ENCODE results near the gene NCS1. TPM values are rescaled to one million over a fixed set of nuclear protein-coding genes. Genes with fewer than 3 reads are reported as not detected.
"Not testable (repeated sequence)": the region's sequence is repeated elsewhere in the genome, so short reads cannot be mapped to it uniquely, and the experiment has no call there.

Gene NCS1
- total RNA-seq, 1 donor from 2014 or later = 1.0 TPM

GRCh38 chr9:130236436-130236985 is 64.3 kb downstream of the NCS1 start:
- intact Hi-C loops (cut with micrococcal nuclease) = loop anchor here (1.0 to 5.0 kb wide), 3 partner anchors 108 to 509 kb away; no protein-coding TSS in a partner anchor

DNA sequence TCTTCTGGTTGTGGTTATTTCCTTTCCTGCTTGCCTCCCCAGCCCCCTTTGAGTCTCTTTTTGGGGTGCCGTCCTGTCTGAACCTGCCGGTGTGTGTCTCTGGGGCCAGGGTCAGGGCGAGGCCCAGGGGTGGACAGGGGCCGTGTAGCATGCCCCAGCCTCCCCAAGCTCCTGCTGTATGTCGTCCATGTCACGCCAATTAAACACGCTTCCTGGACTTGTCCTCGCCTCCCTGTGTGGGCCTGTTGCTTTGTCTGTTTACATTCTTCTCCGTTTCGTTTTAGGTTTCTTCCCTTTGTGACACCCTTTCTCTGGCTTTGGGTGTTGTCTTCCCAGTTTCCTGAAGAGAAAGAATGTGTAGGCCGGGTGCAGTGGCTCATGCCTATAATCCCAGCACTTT is 64.9 kb downstream of the NCS1 start:
- intact Hi-C loops (cut with micrococcal nuclease) = loop anchor here (5.0 kb wide), 1 partner anchor 510 kb away; no protein-coding TSS in a partner anchor

GRCh38 chr9:130237763-130238524 is 65.7 kb downstream of the NCS1 start:
- intact Hi-C loops (cut with micrococcal nuclease) = loop anchor here (5.0 kb wide), 1 partner anchor 511 kb away; no protein-coding TSS in a partner anchor

GRCh38 chr9:130239363-130239695 is 67.1 kb downstream of the NCS1 start:
- intact Hi-C loops (cut with micrococcal nuclease) = loop anchor here (5.0 kb wide), 1 partner anchor 512 kb away; no protein-coding TSS in a partner anchor

- intact Hi-C loops (cut with micrococcal nuclease) = loop anchor here (1.0 to 5.0 kb wide), 4 partner anchors 355 to 1902 kb away; partner anchors contain the start of gene TOR1A
Observed at GRCh38 chr9:130239741-130240241, 67.6 kb downstream of the NCS1 start.

DNA sequence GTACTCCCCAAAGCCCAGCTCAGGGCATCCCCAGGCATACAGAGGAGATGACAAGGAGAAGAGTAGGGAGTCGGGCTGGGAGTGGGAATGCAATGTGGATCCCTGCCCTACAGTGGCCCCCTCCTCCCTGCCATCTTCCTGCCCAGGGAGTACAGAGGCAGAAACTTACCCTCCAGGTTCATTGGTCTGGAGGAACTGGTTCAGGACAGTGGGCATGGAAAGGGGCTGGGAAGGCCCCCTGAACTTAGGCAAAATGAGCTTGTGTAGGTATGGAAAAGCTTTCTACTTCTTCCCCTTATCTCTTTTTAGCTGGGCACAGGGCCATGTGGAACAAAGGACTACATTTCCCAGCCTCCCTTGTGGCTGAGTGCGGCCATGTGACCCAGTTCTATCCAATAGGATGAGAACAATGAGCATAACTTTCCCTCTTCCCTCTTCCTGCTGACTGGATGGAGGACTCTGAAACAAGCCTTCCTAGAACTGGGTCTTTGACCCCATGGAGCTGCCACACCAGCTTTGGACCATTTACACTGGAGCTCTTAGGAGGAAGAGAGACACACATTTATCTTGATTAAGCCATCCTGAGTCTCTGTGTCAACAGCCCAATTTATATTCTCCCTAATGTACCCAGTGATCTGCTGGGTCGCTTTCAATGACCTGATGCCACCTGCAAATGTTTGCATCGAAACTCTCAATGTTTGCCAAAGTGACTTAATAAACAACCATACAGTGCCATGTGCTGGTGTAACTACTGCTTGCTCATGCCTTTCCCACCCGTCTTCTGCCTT is 68.4 kb downstream of the NCS1 start:
- intact Hi-C loops (cut with micrococcal nuclease) = loop anchor here (1.0 to 5.0 kb wide), 3 partner anchors 356 to 1903 kb away; partner anchors contain the start of gene TOR1A

DNA sequence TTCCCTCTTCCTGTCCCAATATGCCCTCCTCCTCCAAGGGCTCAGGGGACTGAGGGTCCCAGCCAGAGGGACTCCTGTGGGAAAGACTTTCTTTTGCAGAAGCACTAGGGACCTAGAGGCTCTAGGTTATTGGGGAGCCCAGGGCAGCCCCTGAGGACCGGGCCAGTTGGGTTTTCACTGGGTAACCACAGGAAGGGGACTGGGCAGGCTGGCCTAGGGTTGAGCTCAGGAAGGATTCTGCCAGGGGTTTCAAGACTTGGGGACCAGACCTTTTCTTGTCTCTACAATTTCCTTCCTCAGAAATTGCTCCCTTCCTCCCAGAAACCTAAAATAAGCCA is 69.0 kb downstream of the NCS1 start:
- intact Hi-C loops (cut with micrococcal nuclease) = loop anchor here (5.0 kb wide), 2 partner anchors 419 to 1904 kb away; partner anchors contain the start of gene TOR1A

- intact Hi-C loops (cut with micrococcal nuclease) = loop anchor here (1.0 to 5.0 kb wide), 4 partner anchors 113 to 1905 kb away; partner anchors contain the start of genes C9orf78, TOR1A and USP20
Observed at GRCh38 chr9:130242270-130243014, 70.2 kb downstream of the NCS1 start.

GRCh38 chr9:130243015-130243881 is 71.0 kb downstream of the NCS1 start:
- intact Hi-C loops (cut with micrococcal nuclease) = loop anchor here (1.0 to 5.0 kb wide), 4 partner anchors 114 to 1906 kb away; partner anchors contain the start of genes C9orf78, TOR1A and USP20

DNA sequence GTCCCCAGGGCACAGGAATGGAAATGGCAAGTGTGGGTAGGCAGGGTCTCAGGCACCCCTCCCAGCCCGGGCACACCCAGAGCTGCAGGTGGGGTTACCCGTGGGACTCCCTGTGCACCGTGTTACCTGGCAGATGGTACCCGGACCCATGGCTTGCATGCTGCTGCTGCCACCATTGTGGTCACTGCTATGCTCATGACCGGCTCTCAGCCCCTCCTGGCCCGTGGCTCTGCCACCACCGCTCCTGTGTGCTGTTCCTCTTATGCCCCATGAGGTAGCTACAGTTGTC is 71.6 kb downstream of the NCS1 start:
- intact Hi-C loops (cut with micrococcal nuclease) = loop anchor here (1.0 to 5.0 kb wide), 4 partner anchors 115 to 1907 kb away; partner anchors contain the start of genes C9orf78, TOR1A and USP20

DNA sequence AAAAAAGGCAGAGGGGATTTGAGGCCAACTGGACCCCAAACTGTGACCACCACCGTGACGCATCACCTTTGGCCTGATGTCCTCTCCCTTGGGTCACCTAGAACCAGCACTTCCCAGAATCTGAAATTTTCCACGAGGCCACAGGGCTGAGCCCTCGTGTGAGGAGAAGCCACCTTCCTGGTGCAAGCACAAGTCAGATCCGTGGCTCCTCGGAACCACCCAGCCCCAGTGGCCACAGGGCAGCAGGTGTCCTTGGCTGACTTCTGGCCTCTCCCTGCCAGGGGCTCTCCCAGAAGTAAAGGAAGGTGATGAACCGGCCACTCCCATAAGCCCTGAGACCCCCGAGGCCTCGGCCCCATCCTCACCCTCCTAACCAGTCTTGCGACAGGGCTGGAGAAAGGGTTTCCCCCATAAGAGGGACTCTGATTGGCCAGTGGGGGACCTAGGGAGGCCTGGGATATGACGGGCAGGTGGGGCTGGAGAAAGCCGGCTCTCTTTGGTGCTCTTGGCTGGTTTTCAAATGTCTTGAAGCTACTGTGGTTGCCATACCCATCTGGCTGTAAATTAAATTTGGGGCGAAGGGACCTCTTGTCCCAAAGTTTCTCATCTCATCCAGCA is 72.5 kb downstream of the NCS1 start:
- intact Hi-C loops (cut with micrococcal nuclease) = loop anchor here (5.0 kb wide), 2 partner anchors 422 to 1907 kb away; partner anchors contain the start of gene TOR1A

GRCh38 chr9:130245474-130245873 is 73.3 kb downstream of the NCS1 start:
- intact Hi-C loops (cut with micrococcal nuclease) = no loop called here

GRCh38 chr9:130246126-130246525 is 73.9 kb downstream of the NCS1 start:
- intact Hi-C loops (cut with micrococcal nuclease) = no loop called here

- intact Hi-C loops (cut with micrococcal nuclease) = no loop called here
Observed at GRCh38 chr9:130254747-130255630, 82.8 kb downstream of the NCS1 start.

DNA sequence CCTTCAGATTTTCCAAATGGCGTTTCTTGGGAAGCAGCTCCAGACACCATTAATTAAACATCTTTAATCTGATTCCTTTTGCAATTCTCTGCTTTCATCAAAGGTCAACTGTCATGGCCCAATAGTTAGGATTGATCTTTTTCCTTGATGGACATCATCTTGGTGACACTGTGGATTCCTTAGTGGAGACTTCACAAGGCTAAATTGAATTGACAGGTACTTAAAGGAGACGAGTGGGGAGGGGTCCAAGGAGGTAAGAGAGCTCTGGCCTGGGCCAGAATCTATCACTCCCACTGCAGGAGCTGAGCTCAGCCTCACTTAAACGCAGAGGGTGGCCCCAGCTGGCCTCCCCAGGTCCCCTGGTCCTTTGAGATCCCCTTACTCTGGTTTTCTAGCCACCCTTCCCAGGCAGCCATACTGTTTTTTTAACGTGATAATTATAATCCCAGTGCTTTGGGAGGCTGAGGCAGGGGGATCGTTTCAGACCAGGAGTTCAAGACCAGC is 83.5 kb downstream of the NCS1 start:
- intact Hi-C loops (cut with micrococcal nuclease) = no loop called here

DNA sequence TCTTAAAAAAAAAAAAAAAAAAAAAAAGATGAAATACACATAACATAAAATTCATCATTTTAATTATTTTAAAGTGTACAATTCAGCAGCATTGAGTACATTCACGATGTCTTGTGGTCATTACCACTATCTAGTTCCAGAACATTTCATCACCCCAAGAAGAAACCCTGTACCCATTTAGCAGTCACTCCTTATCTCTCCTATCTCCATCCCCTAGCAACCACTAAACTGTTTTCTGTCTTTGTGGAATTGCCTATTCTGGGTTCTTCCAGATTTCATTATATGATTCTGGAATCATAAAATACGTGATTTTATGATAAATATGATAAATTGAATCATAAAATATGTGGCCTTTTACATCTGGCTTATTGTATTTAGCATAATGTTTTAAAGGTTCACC is 84.4 kb downstream of the NCS1 start:
- intact Hi-C loops (cut with micrococcal nuclease) = no loop called here

- intact Hi-C loops (cut with micrococcal nuclease) = not testable (repeated sequence)
Observed at GRCh38 chr9:130258137-130258536, 85.9 kb downstream of the NCS1 start.

- intact Hi-C loops (cut with micrococcal nuclease) = no loop called here
Observed at GRCh38 chr9:130259044-130259443, 86.8 kb downstream of the NCS1 start.
